Activated CD8-positive, alpha-beta memory T cell treated with anti-CD3 and anti-CD28 coated beads for 24 hours (primary cell): Measurements from ENCODE around the gene BICRA.
"Not testable (repeated sequence)": the region's sequence is repeated elsewhere in the genome, so short reads cannot be mapped to it uniquely, and the experiment has no call there.

Experiments used
- DNase-seq: peaks from one replicate; pipeline ENCODE4 v3.0.0-alpha.2; 2020

The BICRA gene

DNA sequence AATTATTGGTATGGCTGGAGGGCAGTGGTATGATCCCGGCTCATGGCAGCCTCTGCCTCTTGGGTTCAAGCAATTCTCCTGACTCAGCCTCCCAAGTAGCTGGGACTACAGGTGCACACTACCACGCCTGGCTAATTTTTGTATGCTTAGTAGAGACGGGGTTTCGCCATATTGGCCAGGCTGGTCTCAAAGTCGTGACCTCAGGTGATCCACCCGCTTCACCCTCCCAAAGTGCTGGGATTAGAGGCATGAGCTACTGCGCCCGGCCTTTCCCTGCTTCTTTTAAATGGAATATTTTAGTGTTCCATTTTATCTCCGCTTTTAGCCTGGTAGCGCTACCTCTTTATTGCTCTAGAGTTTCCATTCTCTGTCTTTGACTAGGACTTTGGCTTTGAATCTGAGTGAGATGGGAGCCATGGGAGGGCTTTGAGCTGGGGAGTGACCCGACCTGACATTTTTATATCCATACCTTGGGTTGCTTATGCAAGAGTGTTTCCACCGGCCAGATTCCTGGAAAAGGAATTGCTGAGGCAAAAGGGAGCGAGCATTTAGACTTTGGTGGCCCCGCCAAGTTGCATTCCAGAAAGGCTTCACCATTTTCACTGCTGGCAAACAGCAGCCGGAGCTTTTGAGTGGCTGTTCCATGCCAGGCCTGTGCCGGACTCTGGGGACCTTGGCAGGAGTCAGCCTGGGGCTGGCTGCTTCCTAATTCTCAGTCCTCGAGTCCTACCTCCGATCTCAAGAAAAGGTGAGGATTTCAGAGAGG lies 22.9 kb downstream of the BICRA start:
- DNase-seq, result no peak

DNA sequence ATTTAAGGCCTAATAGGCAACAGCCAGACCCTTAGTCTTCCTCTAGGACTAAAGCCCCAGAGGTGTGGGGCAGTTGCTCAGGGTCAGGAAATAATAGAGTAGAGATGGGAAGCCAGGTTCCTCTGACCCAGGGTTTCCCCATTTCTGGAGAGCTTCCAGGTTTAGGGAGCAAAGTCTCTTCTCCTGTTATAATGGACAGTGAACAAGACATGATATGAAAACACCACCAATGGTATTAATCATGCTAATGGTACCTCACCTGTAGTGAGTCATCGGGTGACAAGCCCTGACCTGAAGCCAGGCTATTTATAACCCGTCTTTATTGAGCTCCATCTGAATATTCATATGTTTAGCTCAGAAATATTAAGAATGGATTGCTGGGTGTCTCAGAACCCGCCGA lies 24.6 kb downstream of the BICRA start:
- no peak for DNase-seq

DNA sequence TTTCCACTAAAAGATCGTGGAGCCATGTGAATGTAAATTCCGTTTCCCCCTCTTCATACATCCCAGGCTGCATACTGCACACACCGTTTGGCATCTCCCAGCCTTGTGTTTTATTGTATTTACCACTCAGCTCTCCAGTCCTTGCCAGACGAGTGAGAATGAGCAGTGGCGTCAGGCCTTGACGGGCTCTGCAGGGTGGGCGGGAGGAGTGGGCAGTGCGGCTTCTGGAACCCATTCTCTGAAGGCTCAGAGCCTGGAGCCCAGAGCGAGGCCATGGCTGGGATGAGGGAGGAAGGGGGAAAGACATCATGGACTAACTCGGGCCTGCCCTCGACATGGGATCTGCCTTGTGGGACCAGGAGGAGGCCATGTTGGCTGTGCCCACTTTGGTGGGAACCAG lies 25.1 kb downstream of the BICRA start:
- no peak for DNase-seq

DNA sequence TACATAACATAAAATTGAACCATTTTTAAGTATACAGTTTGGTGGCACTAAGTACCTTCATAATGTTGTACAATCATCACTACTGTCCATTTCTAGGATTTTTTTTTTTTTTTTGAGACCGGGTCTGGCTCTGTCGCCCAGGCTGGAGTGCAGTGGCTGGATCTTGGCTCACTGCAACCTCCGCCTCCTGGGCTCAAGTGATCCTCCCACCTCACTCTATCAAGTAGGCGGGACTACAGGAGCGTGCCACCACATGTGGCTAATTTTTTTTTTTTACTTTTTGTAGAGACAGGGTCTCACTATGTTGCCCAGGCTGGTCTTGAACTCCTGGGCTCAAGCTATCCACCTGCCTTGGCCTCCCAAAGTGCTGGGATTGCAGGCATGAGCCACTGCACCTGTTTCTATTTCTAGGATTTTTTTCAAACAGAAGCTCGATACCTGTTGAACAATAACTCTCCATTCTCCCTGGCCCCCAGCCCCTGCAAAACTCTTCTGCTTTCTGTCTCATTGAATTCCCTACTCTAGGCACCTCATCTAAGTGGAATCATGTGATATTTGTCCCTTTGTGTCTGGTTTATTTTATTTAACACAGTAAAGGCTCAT lies 26.3 kb downstream of the BICRA start:
- not testable (repeated sequence) for DNase-seq

DNA sequence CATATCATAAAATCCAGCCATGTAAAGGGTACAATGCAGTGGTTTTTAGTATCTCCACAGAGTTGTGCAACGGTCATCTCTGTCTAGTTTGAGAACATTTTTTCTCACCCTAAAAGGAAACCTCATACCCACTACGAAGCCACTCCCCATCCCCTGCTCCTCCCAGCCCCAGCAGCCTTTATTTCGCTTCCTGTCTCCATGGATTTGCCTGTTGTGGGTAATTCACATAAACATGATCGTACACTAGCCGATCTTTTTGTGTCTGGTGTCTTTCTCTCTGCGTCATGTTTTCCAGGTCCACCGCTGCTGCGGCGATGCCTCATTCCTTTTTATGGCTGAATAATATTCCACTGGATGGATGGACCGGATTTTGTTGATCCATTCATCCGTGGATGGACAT lies 28.6 kb downstream of the BICRA start:
- no peak for DNase-seq

DNA sequence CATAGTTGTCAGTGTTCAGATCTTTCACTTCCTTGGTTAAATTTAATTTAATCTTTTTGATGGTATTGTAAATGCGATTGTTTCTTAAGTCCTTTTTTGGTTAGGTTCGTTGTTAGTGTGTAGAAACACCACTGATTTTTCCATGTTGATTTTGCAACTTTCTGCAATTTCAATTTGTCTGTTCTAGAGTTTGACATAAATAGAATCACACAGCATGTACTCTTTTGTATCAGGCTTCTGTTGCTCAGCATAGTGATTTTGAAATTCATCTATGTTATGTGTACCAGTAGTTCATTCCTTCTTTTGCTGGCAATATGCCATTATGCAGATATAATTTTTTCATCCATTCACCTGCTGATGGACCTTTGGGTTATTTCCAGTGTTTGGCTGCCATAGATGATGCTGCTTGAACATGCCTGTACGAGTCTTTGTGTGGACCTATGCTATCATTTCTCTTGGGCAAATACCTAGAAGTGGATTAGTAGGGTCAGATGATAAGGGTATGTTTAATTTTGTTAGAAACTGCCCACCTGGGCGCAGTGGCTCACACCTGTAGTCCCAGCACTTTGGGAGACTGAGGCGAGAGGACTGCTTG lies 33.1 kb downstream of the BICRA start:
- no peak for DNase-seq

DNA sequence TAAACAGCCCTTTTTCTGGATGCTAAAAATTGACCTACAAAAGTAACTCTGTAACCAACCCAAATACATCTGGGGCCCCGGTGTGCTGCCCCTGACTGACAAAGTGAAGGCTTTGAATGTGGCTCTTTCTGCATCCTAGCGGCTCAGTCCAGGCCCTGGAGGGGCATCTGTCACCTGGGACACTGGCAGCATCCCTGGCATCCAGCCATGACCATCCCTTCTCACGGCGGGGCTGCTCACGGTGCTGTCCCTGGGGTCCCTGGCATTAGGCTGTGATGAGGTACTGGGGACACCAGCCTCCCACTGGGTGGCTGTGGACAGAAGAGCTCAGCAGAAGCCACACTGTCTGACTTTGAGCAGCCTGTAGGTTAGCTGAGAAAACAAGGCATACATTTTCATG lies 34.3 kb downstream of the BICRA start:
- no peak for DNase-seq

DNA sequence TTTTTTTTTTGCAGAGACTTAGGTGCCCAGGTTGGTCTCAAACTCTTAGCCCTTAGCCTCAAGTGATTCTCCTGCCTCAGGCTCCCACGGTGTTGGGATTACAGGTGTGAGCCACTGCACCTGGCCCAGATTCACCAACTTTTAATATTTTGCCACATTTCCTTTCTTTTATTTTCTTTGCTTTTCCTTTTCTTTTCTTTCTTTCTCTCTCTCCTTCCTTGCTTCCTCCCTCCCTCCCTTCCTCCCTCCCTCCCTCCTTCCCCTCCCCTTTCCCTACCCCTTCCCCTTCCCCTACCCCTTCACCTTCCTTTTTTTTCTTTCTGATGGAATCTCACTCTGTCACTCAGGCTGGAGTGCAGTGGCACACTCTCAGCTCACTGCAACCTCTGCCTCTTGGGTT lies 35.3 kb downstream of the BICRA start:
- DNase-seq, result no peak

DNA sequence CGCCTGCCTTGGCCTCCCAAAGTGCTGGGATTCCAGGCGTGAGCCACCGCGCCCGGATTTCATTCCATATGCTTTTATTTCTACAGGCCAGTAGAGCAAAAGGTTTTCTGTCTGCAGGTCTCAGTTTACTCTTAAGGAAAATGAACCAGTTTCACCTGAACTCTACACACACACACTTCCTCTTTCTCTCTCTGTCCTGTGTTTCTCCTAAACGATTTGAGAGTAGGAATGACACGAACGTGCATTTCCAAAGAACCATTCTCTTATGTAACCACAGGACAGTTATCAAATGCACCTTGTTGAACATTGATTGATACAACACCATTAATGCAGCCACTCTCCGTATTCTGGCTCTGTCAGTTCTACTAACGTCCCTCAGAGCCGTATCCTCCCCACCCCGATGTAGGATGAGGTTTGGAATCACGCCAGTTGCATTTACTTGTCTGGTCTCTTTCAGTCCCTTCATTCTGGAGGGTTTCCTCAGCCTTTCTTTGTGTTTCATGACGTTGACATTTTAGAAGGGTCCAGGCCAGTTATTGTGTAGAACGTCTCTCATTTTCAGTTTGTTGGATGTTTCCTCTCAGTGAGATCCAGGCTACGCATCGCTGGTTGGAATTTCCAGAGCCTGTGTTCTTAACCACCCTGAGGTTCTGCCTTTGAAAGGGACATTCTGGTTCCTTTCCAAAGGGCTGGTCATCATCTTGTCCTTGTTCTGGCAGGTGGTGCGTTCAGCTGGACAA lies 36.0 kb downstream of the BICRA start:
- DNase-seq, result no peak

DNA sequence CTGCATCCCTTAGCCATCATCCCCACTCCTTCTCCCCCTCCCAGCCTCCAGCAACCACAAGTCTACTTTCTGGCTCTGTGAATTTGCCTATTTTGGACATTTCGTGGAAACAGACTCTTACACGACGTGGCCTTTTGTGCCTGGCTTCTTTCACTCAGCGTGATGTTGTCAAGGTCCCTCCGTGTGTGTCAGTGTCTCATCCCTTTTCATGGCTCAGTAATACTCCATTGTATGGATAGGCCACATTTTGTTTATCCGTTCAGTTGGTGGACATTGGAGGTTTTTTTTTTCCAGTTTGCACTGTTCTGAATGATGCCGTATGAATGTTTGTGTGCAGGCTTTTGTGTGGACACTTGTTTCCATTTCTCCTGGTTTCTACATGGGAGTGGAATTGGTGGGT lies 38.0 kb downstream of the BICRA start:
- DNase-seq, result no peak

DNA sequence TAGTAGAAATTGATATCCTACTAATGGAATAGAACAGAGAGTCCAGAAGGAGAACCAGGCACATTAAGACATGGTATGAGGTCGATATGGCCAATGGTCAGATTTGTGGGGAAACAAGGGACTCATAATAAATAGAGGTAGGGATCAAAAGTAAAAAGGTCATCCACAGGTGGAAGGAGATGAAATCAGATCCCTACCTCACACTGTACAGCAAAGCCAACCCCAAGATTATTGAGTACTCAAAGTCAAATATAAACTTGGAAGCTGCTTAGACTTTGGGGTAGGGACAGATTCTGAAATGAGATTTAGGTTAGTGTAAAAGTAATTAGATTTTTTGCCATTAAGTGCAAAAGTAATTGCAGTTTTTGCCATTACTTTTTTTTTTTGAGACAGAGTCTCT lies 40.7 kb downstream of the BICRA start:
- no peak for DNase-seq

DNA sequence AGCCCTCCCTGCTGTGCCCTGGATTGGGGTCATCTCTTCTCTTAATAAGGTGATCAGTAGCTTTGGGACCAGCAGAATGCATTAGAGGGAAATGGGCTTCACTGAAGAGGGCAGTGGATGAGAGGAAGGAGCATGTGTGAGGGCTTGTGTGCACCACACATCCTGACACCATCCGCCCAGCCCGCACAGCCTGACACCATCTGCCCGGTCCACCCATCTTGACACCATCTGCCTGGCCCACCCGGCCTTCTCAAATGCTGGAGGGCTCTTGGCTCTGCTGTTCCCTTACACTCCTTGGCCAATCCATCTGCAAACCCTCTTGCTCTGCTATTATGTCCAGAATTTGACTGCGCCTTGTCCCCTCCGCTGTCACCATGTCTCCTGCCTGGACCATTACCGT lies 41.8 kb downstream of the BICRA start:
- no peak for DNase-seq

DNA sequence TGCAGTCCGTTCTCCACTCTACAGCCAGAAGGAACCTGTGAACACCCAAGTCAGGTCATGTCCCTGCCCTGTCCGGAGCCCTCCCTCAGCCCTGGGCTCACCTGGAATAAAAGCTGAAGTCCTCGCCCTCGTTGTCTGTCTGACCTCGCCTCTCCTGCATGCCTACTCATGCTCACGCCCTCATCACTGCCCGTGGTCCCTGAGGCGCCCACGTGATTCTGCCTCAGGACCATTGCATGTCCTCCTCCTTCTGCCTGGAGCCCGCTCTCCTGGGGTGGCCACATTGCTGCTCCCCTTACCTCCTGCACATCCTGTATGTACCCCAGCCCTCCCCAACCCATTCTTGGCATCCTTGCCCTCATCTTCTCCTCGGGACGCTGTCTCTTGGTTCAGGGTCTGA lies 42.2 kb downstream of the BICRA start:
- DNase-seq, result no peak

DNA sequence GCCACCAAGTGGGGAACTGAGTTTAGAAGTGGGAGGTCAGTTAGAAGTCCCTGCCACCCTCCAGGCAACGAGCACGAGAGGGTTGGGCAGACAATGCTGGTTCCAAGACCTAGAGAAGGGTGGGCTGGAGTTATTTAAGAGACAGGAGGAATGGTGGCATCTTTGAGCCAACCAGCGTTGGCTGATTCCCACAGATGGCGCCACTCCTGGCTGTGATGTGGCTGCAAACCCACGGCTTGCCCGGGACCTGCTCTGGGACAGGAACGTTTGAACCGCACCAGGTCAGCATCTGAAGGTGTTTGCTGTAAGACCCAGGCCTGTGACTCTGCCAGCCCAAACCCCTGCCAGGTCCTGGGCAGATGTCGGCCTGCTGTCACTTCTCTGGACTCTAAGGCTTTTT lies 42.8 kb downstream of the BICRA start:
- DNase-seq, result no peak

DNA sequence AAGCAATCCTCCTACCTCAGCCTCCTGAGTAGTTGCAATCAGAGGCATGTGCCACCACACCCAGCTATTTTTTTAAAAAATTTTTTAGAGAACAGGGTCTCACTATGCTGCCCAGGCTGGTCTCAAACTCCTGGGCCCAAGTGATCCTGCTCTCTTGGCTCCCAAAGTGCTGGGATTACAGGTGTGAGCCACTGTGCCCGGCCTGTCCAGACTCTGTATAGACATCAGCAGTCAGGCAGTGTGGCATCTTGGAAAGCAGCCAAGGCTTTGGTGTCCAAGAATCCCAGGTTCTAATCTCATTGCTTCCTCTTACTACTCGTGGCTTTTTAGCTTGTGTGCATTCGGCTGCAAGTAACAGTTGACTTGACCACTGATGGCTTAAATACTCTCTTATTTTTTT lies 43.4 kb downstream of the BICRA start:
- no peak for DNase-seq

DNA sequence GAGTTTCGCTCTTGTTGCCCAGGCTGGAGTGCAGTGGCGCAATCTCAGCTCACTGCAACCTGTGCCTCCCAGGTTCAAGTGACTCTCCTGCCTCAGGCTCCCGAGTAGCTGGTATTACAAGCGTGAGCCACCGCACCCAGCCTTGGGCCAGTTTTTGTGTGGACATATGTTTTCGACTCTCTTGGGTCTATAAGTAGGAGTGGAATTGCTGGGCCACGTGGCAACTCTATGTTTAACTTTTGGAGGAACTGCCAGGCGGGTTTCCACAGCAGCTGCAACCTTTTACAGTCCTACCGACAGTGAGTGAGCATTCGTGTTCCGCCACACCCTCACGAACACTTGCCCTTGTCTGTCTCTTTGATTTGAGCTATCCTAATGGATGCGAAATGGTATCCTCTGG lies 44.9 kb downstream of the BICRA start:
- DNase-seq, result no peak

DNA sequence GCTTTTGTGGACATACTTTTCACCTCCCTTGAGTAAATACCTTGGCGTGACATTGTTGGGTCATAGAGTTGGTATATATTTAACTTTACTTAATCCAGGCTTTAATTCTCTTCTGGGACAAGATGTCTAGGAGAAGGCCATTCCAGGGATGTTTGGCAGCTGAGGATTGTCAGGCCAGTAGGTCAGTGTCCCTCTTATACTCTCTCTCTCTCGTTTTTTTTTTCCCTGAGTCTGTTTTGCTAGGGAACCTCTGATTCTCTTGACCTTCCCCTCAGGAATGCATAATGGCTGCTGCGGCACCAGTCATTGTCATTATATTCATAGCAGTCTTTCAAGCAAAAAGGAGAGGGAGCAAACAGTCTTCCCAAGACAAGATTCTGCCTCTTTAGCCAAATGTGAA lies 48.8 kb downstream of the BICRA start:
- DNase-seq, result no peak

DNA sequence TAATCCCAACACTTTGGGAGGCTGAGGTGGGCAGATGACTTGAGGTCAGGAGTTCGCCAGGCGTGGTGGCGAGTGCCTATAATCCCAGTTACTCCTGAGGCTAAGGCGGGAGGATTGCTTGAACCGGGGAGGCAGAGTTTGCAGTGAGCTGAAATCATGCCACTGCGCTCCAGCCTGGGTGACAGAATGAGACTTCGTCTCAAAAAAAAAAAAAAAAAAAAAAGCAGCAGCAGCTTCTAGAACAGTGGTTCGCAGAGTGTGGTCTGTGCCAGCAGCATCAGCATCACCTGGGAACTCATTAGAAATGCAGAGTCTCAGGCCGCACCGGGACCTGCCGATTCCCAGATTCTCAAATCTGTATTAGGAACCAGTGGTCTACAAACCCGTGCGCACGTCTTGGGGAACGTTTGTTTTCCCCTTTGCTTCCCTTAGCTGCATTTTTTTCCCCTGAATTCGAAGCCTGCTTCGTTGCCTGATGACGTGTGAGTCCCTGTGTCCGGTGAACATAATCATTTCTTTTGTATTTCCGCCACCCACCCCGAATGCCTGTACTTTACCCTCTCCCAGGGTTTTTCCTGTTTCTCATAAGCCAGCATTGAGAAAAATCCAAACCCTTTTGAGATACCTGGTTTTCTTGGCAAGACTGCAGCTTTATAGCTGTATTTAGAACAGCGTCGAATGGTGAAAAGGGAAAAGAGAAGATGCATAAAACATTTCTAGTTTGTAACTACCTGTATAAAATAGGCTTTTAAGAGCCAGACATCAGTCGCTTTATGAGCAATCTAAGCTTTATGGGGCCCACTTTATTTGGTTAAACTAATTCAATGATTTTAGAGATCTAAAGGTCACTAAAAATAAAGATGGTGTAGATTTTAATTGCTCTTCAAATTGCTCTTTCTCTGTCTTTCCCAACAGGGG lies 49.8 kb downstream of the BICRA start:
- no peak for DNase-seq

DNA sequence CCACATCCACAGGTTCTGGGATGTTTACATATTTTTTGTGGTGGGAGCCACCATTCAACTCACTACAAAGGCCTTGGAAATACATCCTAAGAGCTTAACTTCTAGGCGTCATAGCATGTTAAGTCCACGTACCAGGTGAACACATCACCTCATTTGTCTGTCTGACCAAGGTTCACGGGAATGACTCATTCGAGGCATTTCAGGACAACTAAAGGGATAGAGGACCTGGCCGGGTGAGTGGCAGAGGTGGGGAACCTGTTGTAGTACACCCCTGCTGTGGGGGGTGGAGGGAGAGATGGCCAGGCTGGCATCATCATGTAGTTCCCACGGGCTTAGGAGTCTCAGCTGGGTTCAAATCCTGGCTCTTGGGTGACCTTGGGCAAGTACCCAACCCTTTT lies 51.5 kb downstream of the BICRA start:
- no peak for DNase-seq

DNA sequence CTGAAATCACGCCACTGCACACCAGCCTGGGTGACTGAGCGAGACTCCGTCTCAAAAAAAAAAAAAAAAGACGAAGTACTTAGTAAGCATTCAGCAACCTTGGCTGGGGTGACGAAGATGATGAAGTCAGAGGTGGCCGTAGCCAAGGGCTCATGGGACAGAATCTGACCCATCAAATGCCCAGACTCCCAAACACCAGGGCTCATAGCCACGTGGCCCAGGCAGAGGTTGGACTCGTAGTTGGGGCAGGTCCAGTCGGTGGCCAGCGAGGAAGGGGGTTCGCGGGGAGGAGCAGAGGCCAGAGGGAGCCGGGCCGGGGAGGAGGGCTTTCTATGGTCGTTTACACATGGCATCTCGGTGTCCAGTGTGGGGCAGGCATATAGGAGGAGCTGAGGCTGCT lies 52.2 kb downstream of the BICRA start:
- DNase-seq, result no peak

DNA sequence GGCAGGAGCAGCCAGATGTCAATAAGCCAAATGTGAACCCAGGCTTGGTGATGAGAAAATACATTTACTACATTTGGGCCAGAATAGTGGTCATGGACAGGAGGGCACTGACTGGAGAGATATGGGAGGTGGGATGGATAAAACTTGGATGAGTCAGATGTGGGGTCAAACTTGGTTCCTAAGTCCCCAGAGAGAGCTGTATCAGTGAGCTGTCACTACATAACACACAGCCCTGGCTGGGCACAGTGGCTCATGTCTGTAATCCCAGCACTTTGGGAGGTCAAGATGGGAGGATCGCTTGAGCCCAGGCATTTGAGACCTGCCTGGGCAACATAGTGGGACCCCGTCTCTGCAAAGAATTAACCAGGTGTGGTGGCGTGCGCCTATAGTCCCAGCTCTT lies 52.7 kb downstream of the BICRA start:
- DNase-seq, result no peak

DNA sequence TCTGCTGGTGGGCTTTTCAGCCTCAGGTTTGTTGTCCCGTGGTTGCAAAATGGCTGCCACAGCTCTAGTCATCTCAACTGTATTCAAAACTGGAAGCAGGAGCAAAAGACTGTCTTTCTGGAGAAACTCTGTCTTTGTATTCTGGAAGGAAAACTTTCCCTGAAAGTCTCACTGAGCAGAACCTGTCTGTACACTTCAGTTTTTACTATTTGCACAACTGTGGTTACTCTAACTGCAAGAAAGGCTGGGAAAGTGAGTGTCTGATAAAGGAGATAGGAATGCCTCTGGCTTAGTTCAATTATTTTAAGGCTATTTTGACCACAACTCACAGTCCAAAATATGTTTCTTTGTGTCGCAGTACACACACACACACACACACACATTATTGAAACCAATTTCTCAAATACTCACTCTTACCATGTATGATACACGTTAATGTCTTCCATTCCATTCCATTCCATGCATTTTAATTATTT lies 54.5 kb downstream of the BICRA start:
- no peak for DNase-seq
